Heart right ventricle (tissue), 16 donors: ENCODE measurements around the gene TNNT1. TPM values are rescaled to one million over a fixed set of nuclear protein-coding genes. Genes with fewer than 3 reads are reported as not detected.
A peak's percentile ranks its signal among the peaks of the same experiment; 100 is the strongest.

Experiments used
- ATAC-seq, 8 donors: fragments of 200-7000 bp; cut with Tn5 transposase; one replicate each; pipeline ENCODE4 v1.9.1; 2020; ENCODE audit warnings: mild to moderate bottlenecking in 8 of 8, moderate library complexity in 8 of 8, moderate number of reproducible peaks in 1 of 8
- DNase-seq, 2 donors: peaks; one replicate each; pipeline ENCODE4 v3.0.0-alpha.2; 2020
- H3K27ac ChIP-seq, 10 donors: fragments of 200-600 bp; sonication (generic) in 2 of 10; one replicate each; pipeline versions ENCODE4 v1.5.0 to v1.8.0; 2020 to 2022; ENCODE audit warnings: mild to moderate bottlenecking in 3 of 10
- H3K27me3 ChIP-seq, 7 donors: fragments of 200-600 bp; one replicate each; pipeline ENCODE4 v1.8.0; 2021 to 2022; ENCODE audit warnings: mild to moderate bottlenecking in 2 of 7
- H3K36me3 ChIP-seq, 9 donors: fragments of 200-600 bp; sonication (generic) in 1 of 9; one replicate each; pipeline versions ENCODE4 v1.5.0 to v1.8.0; 2020 to 2022; ENCODE audit warnings: mild to moderate bottlenecking in 2 of 9
- H3K4me1 ChIP-seq, 9 donors: fragments of 200-600 bp; sonication (generic) in 1 of 9; one replicate each; pipeline versions ENCODE4 v1.5.0 to v1.8.0; 2020 to 2022; ENCODE audit warnings: mild to moderate bottlenecking in 4 of 9
- H3K4me3 ChIP-seq, 10 donors: fragments of 200-600 bp; sonication (generic) in 2 of 10; one replicate each; pipeline versions ENCODE4 v1.5.0 to v1.8.0; 2020 to 2022; ENCODE audit warnings: mild to moderate bottlenecking in 7 of 10, moderate library complexity in 2 of 10
- H3K9me3 ChIP-seq, 11 donors: fragments of 200-600 bp in 10 of 11; sonication (generic) in 2 of 11; one replicate each; pipeline versions ENCODE4 v1.5.0 to v1.8.0; 2013 to 2022; ENCODE audit warnings: mild to moderate bottlenecking in 2 of 11, control low read depth in 1 of 11, moderate library complexity in 1 of 11
- WGBS, 2 donors: extraction: QIAGEN DNeasy Blood & Tissue Kit; methylation state at CpG; one replicate each; pipeline ENCODE4 v1.1.7; 2013; ENCODE audit warnings: inconsistent platforms in 1 of 2; 5-methylcytosine and 5-hydroxymethylcytosine counted together
- intact Hi-C, 10 donors: fragments of 100-400 bp; cut with DNase I; formaldehyde crosslinking; loops; one replicate each; pipeline versions ENCODE4 v1.11.1 to v1.14.2; 2022
- long read RNA-seq, 3 donors: library from polyadenylated mRNA; unstranded; transcript quantifications; one replicate each; pipeline ENCODE4 v2.0.0, GENCODE V29; 2020 to 2021
- polyA plus RNA-seq, 2 donors: library from polyadenylated mRNA; stranded (reverse); fragments of 200-250 nt; gene quantifications; one replicate each; pipeline ENCODE4 v1.2.3, GENCODE V29; 2013
- total RNA-seq, 10 donors: library from RNA; stranded (reverse); fragmentation: NEBNext Ultra II Directional in 3 of 10; extraction: Animal tissue kit (Norgen Biotek cat#: 25700) in 3 of 10; gene quantifications; one replicate each; pipeline versions ENCODE4 v1.2.1 to v1.2.4, GENCODE V29; 2021 to 2023
- TF ChIP-seq, protein P1 (sequence below), 9 donors: fragments of 200-600 bp; sonication (generic) in 2 of 9; IDR thresholded peaks; one replicate each; pipeline versions ENCODE4 v1.5.0 to v1.8.0; 2021 to 2022; ENCODE audit warnings: antibody characterized with exemption in 9 of 9, mild to moderate bottlenecking in 5 of 9, moderate library complexity in 1 of 9
- donor health status: Arrhythmogenic right ventricular cardiomyopathy.
- donor health status: ischemic (EF 13 %, LVEDD 7.1; RV severe dilation, severe dysfunction).
- donor health status: healthy with polysubstance abuse.
- donor health status: DM: no; HTN: yes; CAD: no.
- donor health status: DM: no; HTN: no; CAD: no.
- donor health status: ischemic (EF 25% LVEDD 6.9; RV normal size, moderate dysfunction).
- donor health status: ischemic (EF 25% LVEDD 5.7; RV mildly dilated, moderate dysfunction).
- donor health status: healthy.
- donor health status: DM: yes; HTN: yes; CAD: no.
- donor health status: Ischemic cardiomyopathy.
- donor health status: ischemic (EF 35%, LVEDD 5.7; RV mildly dilated, moderate dysfunction).
- donor health status: nonischemic (EF 11% LVEDD 7.7; RV severe dilation, severe dysfunction).
- donor health status: DM: yes; HTN: yes; CAD: no.
- donor health status: PGD.
- donor health status: ischemic (EF 29% LVEDD 5.4; RV normal size, mild dysfunction).
- donor health status: nonischemic (EF 23%, LVEDD 6.1; RV moderate dilation, normal function).

TNNT1 gene, protein sequence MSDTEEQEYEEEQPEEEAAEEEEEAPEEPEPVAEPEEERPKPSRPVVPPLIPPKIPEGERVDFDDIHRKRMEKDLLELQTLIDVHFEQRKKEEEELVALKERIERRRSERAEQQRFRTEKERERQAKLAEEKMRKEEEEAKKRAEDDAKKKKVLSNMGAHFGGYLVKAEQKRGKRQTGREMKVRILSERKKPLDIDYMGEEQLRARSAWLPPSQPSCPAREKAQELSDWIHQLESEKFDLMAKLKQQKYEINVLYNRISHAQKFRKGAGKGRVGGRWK
- total RNA-seq (100 to 1,000 TPM in 5 of 10 donors, 10 to 100 TPM in 5; 19.7 to 234 (median 97.1) TPM), polyA plus RNA-seq (100 to 1,000 TPM in 1 of 2 donors, 10 to 100 TPM in 1; 32.3 to 721 TPM)
- long read RNA-seq, donor 1, partial matches to known transcripts = 33 of 47 reads
- long read RNA-seq, donor 1, other reads (novel, unspliced or antisense) = 13 of 47 reads
- long read RNA-seq, donor 2, partial matches to known transcripts = 42 of 48 reads
- long read RNA-seq, donor 2, other reads (novel, unspliced or antisense) = 5 of 48 reads
- long read RNA-seq, donor 3, partial matches to known transcripts = 8 of 12 reads
- long read RNA-seq, donor 3, other reads (novel, unspliced or antisense) = 4 of 12 reads

- H3K9me3 ChIP-seq = peaks cover 0 to 7% (median 0%) of the 10 kb centered on the region in 11 donors
- peak; percentile 21 to 62 (median 46) for ATAC-seq
- WGBS, 2 donors = 9 to 14% methylated on average over 15 to 18 of the region's 18 CpGs
- peaks cover 0 to 56% (median 45%) of the 10 kb centered on the region in 7 donors for H3K27me3 ChIP-seq
- H3K36me3 ChIP-seq = peaks cover 0 to 46% (median 0%) of the 10 kb centered on the region in 9 donors
- TF ChIP-seq, protein P1, sequence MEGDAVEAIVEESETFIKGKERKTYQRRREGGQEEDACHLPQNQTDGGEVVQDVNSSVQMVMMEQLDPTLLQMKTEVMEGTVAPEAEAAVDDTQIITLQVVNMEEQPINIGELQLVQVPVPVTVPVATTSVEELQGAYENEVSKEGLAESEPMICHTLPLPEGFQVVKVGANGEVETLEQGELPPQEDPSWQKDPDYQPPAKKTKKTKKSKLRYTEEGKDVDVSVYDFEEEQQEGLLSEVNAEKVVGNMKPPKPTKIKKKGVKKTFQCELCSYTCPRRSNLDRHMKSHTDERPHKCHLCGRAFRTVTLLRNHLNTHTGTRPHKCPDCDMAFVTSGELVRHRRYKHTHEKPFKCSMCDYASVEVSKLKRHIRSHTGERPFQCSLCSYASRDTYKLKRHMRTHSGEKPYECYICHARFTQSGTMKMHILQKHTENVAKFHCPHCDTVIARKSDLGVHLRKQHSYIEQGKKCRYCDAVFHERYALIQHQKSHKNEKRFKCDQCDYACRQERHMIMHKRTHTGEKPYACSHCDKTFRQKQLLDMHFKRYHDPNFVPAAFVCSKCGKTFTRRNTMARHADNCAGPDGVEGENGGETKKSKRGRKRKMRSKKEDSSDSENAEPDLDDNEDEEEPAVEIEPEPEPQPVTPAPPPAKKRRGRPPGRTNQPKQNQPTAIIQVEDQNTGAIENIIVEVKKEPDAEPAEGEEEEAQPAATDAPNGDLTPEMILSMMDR (IDR thresholded peaks at IDR 0.05) = no peak
- no peak within 1 kb of the TSS for H3K4me3 ChIP-seq
- no peak for DNase-seq
- H3K4me1 ChIP-seq = peaks cover 0 to 54% (median 11%) of the 10 kb centered on the region in 9 donors
- intact Hi-C loops = loop anchor here in 2 of 10 donors (10.0 kb wide), 2 partner anchors 355 to 485 kb away; no protein-coding TSS in a partner anchor
- peak within 1 kb of the TSS in 6 of 10 donors; percentile 16 to 80 (median 69) for H3K27ac ChIP-seq
Measured at GRCh38 chr19:55149078-55150003, at the start of gene TNNT1. Gene TNNT1 (minus strand): TSS chr19:55149206. CDS start chr19:55147157, 2,049 bp downstream.

DNA sequence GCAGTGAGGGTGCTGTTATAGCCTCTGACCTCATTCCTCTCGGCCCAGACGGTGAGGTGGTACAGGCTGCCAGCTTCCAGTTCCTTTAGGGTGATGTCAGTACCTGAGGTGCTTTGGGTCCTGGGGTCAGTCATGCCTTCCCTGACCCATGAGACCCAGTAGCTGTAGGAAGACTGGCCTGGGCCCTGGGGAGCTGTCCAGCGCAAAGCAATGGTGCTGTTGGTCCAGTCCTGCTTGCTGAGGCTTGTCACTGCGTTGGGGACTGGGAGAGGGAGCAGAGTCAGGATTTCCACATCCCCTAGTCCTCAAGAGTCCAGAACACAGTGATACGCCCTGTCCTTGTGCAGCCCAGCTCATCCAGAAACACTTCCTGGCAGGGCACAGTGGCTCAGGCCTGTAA, 49.6 kb upstream of the TNNT1 start:
- Histone ChIP-seq H3K9me3 (no peaks in the 10 kb centered on the region), H3K36me3 (no peaks in the 10 kb centered on the region), H3K27ac (no peak overlapping the region), H3K4me3 (no peak overlapping the region), H3K4me1 (no peaks in the 10 kb centered on the region), H3K27me3 (no peaks in the 10 kb centered on the region)
- intact Hi-C loops = no loop called here
- 57 to 63% methylated on average over 5 of the region's 5 CpGs for WGBS, 2 donors
- TF ChIP-seq, protein P1 (IDR thresholded peaks at IDR 0.05) = no peak
- DNase-seq (no peak), ATAC-seq (no peak)

- DNase-seq (no peak), ATAC-seq (no peak)
- TF ChIP-seq, protein P1 (IDR thresholded peaks at IDR 0.05) = no peak
- no peaks in the 10 kb centered on the region for H3K36me3 ChIP-seq
- no peaks in the 10 kb centered on the region for H3K9me3 ChIP-seq
- intact Hi-C loops = no loop called here
- no peak overlapping the region for H3K27ac ChIP-seq
- 62 to 73% methylated on average over 4 of the region's 4 CpGs for WGBS, 2 donors
- no peak overlapping the region for H3K4me3 ChIP-seq
- H3K27me3 ChIP-seq = no peaks in the 10 kb centered on the region
- H3K4me1 ChIP-seq = no peaks in the 10 kb centered on the region
Measured at GRCh38 chr19:55197528-55197927, 48.5 kb upstream of the TNNT1 start.

- 88 to 91% methylated on average over 10 of the region's 10 CpGs for WGBS, 2 donors
- Histone ChIP-seq H3K27ac (no peak overlapping the region), H3K9me3 (no peaks in the 10 kb centered on the region), H3K4me3 (no peak overlapping the region), H3K36me3 (no peaks in the 10 kb centered on the region), H3K27me3 (no peaks in the 10 kb centered on the region), H3K4me1 (no peaks in the 10 kb centered on the region)
- intact Hi-C loops = no loop called here
- DNase-seq = no peak
- TF ChIP-seq, protein P1 (IDR thresholded peaks at IDR 0.05) = no peak
- no peak for ATAC-seq
Measured at GRCh38 chr19:55196803-55197202, 47.8 kb upstream of the TNNT1 start.
